Hepatocyte (in vitro differentiated cells): ENCODE measurements around the gene CADPS2. TPM values are rescaled to one million over a fixed set of nuclear protein-coding genes. Genes with fewer than 3 reads are reported as not detected.

Experiments used
- DNase-seq: peaks from one replicate; pipeline ENCODE4 v3.0.0-alpha.2; 2016; ENCODE audit warnings: low spot score
- H2AFZ ChIP-seq: fragments of 200-600 bp; sonication (generic); 2 replicates; pipeline ENCODE4 v1.6.0; 2016; ENCODE audit warnings: antibody characterized with exemption, mild to moderate bottlenecking
- H3K27ac ChIP-seq: fragments of 200-600 bp; sonication (generic); 2 replicates; pipeline ENCODE4 v1.5.1; 2016; ENCODE audit warnings: mild to moderate bottlenecking
- H3K27me3 ChIP-seq: fragments of 200-600 bp; sonication (generic); 2 replicates; pipeline ENCODE4 v1.6.1; 2016
- H3K36me3 ChIP-seq: fragments of 200-600 bp; sonication (generic); replicated peaks from 2 replicates; pipeline ENCODE4 v1.5.1; 2016; ENCODE audit warnings: low read depth; ENCODE audit not compliant: insufficient read depth
- H3K4me1 ChIP-seq: fragments of 200-600 bp; sonication (generic); 2 replicates; pipeline ENCODE4 v1.5.1; 2016; ENCODE audit warnings: mild to moderate bottlenecking, moderate library complexity; ENCODE audit not compliant: insufficient read depth
- H3K4me2 ChIP-seq: fragments of 200-600 bp; sonication (generic); 2 replicates; pipeline ENCODE4 v1.6.0; 2016
- H3K4me3 ChIP-seq: fragments of 200-600 bp; sonication (generic); 2 replicates; pipeline ENCODE4 v1.5.1; 2016; ENCODE audit warnings: mild to moderate bottlenecking
- H3K79me2 ChIP-seq: fragments of 200-600 bp; sonication (generic); 2 replicates; pipeline ENCODE4 v1.6.0; 2017; ENCODE audit warnings: mild to moderate bottlenecking
- H3K9me2 ChIP-seq: fragments of 200-600 bp; sonication (generic); replicated peaks from 2 replicates; pipeline ENCODE4 v1.6.0; 2017; ENCODE audit warnings: mild to moderate bottlenecking; ENCODE audit not compliant: insufficient read depth
- H3K9me3 ChIP-seq: fragments of 200-600 bp; sonication (generic); 2 replicates; pipeline ENCODE4 v1.5.1; 2016; ENCODE audit warnings: low read depth, mild to moderate bottlenecking
- H4K20me1 ChIP-seq: fragments of 200-600 bp; sonication (generic); 2 replicates; pipeline ENCODE4 v1.6.0; 2016; ENCODE audit warnings: mild to moderate bottlenecking; ENCODE audit not compliant: insufficient read depth, poor library complexity, severe bottlenecking
- EZH2 ChIP-seq: fragments of 200-600 bp; sonication (generic); IDR thresholded peaks from 2 replicates; pipeline ENCODE4 v1.6.1; 2016; ENCODE audit warnings: antibody characterized with exemption, mild to moderate bottlenecking, borderline replicate concordance
- EZH2phosphoT487 ChIP-seq: fragments of 200-600 bp; sonication (generic); IDR thresholded peaks from one replicate; pipeline ENCODE4 v1.6.1; 2018; ENCODE audit warnings: antibody characterized with exemption, mild to moderate bottlenecking, low read depth, moderate library complexity; ENCODE audit not compliant: unreplicated experiment, severe bottlenecking
- WGBS: methylation state at CpG from one replicate; pipeline ENCODE4 v1.1.6; 2016; ENCODE audit warnings: low lambda C conversion rate; ENCODE audit errors: missing lambda C conversion rate; 5-methylcytosine and 5-hydroxymethylcytosine counted together
- polyA plus RNA-seq: library from polyadenylated mRNA; unstranded; fragments of >200 nt; fragmentation: Nextera tagmentation; extraction: Ambion mirVana; gene quantifications from 2 replicates; pipeline ENCODE4 v1.2.1, GENCODE V29; 2016
- total RNA-seq: library from RNA; depleted of rRNA; stranded (reverse); fragments of >200 nt; gene quantifications from 2 replicates; pipeline ENCODE4 v1.2.3, GENCODE V29; 2014
- TF ChIP-seq, protein P1 (sequence below): fragments of 200-600 bp; sonication (generic); IDR thresholded peaks from 2 replicates; pipeline ENCODE4 v1.5.1; 2016; ENCODE audit warnings: antibody characterized with exemption, mild to moderate bottlenecking; ENCODE audit not compliant: poor library complexity

Gene CADPS2
- total and polyA plus RNA-seq, 2 experiments from 2014 or later, result 15.7 to 37.4 TPM

DNA sequence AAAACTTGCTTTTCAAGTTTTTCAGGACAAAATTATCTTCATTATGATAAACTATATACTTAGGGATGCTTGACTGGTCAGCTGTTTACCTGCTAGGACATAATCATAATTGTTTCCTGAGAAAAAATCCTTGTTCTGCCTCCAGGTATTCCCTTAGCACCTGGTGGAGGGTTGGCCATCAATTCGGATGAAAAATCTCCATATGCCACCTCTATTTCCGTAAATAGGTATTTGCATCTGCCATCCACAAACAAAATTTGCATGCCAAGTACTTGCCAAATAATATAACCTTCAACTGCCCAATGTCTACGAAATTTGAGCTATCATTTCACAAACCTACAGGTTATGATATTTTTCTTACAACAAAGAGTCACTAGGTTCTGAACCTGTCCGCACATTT, 313.6 kb downstream of the CADPS2 start:
- no peaks in the 10 kb centered on the region for H3K36me3 ChIP-seq
- no peaks in the 10 kb centered on the region for H3K9me2 ChIP-seq
- H4K20me1 ChIP-seq, result no peaks in the 10 kb centered on the region
- H3K9me3 ChIP-seq, result no peaks in the 10 kb centered on the region
- H3K27me3 ChIP-seq, result no peaks in the 10 kb centered on the region
- no peaks in the 10 kb centered on the region for H3K4me1 ChIP-seq
- 76% methylated on average over 4 of the region's 4 CpGs for WGBS
- TF ChIP-seq EZH2 (no peak), EZH2phosphoT487 (no peak)
- TF ChIP-seq, protein P1, sequence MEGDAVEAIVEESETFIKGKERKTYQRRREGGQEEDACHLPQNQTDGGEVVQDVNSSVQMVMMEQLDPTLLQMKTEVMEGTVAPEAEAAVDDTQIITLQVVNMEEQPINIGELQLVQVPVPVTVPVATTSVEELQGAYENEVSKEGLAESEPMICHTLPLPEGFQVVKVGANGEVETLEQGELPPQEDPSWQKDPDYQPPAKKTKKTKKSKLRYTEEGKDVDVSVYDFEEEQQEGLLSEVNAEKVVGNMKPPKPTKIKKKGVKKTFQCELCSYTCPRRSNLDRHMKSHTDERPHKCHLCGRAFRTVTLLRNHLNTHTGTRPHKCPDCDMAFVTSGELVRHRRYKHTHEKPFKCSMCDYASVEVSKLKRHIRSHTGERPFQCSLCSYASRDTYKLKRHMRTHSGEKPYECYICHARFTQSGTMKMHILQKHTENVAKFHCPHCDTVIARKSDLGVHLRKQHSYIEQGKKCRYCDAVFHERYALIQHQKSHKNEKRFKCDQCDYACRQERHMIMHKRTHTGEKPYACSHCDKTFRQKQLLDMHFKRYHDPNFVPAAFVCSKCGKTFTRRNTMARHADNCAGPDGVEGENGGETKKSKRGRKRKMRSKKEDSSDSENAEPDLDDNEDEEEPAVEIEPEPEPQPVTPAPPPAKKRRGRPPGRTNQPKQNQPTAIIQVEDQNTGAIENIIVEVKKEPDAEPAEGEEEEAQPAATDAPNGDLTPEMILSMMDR, result no peak
- no peaks in the 10 kb centered on the region for H3K79me2 ChIP-seq
- H3K4me2 ChIP-seq, result no peak overlapping the region
- DNase-seq, result no peak
- H3K4me3 ChIP-seq, result no peak overlapping the region
- no peak overlapping the region for H3K27ac ChIP-seq
- no peak overlapping the region for H2AFZ ChIP-seq

DNA sequence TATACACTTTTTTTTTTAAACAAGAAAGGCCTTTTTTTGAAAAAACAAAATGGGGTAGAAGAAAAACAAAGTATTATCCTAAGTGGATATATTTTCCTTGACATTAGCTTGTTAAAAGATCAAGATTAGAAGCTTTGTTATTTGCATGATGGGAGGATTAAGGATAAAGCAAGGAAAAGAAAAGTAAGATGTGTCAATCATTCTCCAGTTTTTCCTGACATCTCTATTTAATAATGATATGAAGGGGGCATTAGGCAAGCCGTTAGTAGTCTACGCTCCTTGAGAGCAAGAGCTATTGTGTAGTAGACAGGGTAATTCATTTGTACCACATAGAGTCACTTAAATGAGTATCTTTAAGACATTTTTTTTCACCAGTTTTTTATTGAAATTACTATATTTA, 324.9 kb downstream of the CADPS2 start:
- Histone ChIP-seq H3K9me2 (no peaks in the 10 kb centered on the region), H2AFZ (no peak overlapping the region), H3K4me2 (no peak overlapping the region), H3K79me2 (no peaks in the 10 kb centered on the region), H4K20me1 (no peaks in the 10 kb centered on the region), H3K27me3 (no peaks in the 10 kb centered on the region), H3K36me3 (no peaks in the 10 kb centered on the region), H3K4me1 (no peaks in the 10 kb centered on the region), H3K4me3 (no peak overlapping the region), H3K27ac (no peak overlapping the region), H3K9me3 (no peaks in the 10 kb centered on the region)
- DNase-seq, result no peak
- TF ChIP-seq EZH2phosphoT487 (no peak), EZH2 (no peak)
- 97% methylated on average over 2 of the region's 2 CpGs for WGBS

GRCh38 chr7:122556873-122557542, 329.3 kb downstream of the CADPS2 start:
- H3K27ac ChIP-seq, result no peak overlapping the region
- no peaks in the 10 kb centered on the region for H4K20me1 ChIP-seq
- H3K4me1 ChIP-seq, result no peaks in the 10 kb centered on the region
- H3K4me3 ChIP-seq, result no peak overlapping the region
- TF ChIP-seq EZH2, result no peak
- no peak for TF ChIP-seq EZH2phosphoT487
- TF ChIP-seq, protein P1, result no peak
- no peaks in the 10 kb centered on the region for H3K36me3 ChIP-seq
- H3K4me2 ChIP-seq, result no peak overlapping the region
- H3K79me2 ChIP-seq, result no peaks in the 10 kb centered on the region
- H3K9me2 ChIP-seq, result no peaks in the 10 kb centered on the region
- H3K27me3 ChIP-seq, result no peaks in the 10 kb centered on the region
- H2AFZ ChIP-seq, result no peak overlapping the region
- 71% methylated on average over 7 of the region's 7 CpGs for WGBS
- H3K9me3 ChIP-seq, result no peaks in the 10 kb centered on the region
- DNase-seq, result no peak

GRCh38 chr7:122556219-122556618, 330.0 kb downstream of the CADPS2 start:
- no peaks in the 10 kb centered on the region for H3K9me2 ChIP-seq
- no peak for DNase-seq
- H3K4me1 ChIP-seq, result no peaks in the 10 kb centered on the region
- TF ChIP-seq EZH2, result no peak
- TF ChIP-seq EZH2phosphoT487, result no peak
- TF ChIP-seq, protein P1, result no peak
- H3K79me2 ChIP-seq, result no peaks in the 10 kb centered on the region
- no peak overlapping the region for H3K27ac ChIP-seq
- H4K20me1 ChIP-seq, result no peaks in the 10 kb centered on the region
- H2AFZ ChIP-seq, result no peak overlapping the region
- H3K4me2 ChIP-seq, result no peak overlapping the region
- H3K4me3 ChIP-seq, result no peak overlapping the region
- no peaks in the 10 kb centered on the region for H3K9me3 ChIP-seq
- no peaks in the 10 kb centered on the region for H3K27me3 ChIP-seq
- no peaks in the 10 kb centered on the region for H3K36me3 ChIP-seq
